C1 segment of cervical spinal cord (tissue), 14 donors: ENCODE measurements around the gene ZMIZ2.
"Not testable (repeated sequence)": the region's sequence is repeated elsewhere in the genome, so short reads cannot be mapped to it uniquely, and the experiment has no call there.

Source experiments
- DNase-seq, 14 donors: peaks; one replicate each; lab custom pipeline; 2025; lab: John Stamatoyannopoulos, UW

ZMIZ2 gene

GRCh38 chr7:44769776-44770294, 21.2 kb downstream of the ZMIZ2 start:
- DNase-seq = peak in 1 of 14 donors; percentile 15

- DNase-seq = no peak
Observed at GRCh38 chr7:44771358-44771757, 22.7 kb downstream of the ZMIZ2 start.

DNA sequence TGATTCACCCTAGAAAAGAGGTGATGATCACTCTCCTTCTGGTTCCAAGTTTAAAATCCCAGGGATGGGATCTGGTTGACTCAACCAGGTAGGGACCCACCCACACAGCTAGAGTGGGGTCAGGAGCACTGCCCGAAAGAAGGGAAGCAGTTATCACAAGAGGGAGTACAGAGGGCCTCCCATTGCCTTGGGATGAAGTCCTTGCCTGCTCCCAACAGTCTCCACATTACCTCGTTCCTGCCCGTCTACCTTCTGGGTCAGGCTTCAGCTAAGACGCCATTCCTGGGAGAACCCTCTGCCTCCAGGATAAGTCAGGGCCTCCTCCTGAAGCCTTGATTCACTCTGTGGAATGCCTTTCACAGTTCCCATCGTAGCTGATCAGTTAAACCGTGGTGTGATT, 23.8 kb downstream of the ZMIZ2 start:
- no peak for DNase-seq

DNA sequence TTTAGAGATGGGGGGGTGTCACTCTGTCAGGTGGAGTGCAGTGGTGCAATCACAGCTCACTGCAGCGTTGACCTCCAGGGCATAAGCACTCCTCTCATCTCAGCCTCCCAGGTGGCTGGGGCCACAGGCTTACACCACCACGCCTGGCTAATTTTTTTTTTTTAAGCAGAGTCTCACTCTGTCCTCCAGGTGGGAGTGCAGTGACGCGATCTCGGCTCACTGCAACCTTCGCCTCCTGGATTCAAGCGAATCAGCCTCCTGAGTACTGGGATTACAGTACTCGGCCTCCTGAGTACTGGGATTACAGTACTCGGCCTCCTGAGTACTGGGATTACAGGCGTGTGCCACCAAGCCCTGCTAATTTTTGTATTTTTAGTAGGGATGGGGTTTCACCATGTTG, 24.2 kb downstream of the ZMIZ2 start:
- DNase-seq = no peak

- DNase-seq = not testable (repeated sequence)
Observed at GRCh38 chr7:44774486-44774885, 25.8 kb downstream of the ZMIZ2 start.

GRCh38 chr7:44775383-44776107, 26.9 kb downstream of the ZMIZ2 start:
- DNase-seq = no peak

DNA sequence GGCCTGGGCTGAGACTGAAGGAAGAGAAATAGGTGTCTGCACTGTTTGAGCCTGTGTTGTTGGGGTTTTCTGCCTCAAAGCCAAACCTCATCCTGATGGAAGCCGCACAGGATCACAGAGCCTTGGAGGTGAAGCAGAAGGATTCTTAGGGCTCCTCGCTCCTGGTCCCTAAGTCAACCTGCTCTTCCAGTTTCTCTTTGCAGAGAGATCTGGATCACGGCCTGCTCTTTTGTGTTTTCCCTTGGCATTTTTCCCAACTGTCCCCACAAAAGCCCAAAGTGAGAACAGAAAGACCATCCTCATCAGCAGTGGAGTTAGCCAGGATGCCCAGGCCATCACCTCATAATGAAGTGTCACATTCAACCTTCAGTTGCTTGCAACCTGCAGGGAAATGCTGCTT, 27.6 kb downstream of the ZMIZ2 start:
- DNase-seq = no peak

- DNase-seq = no peak
Observed at GRCh38 chr7:44782460-44782859, 33.8 kb downstream of the ZMIZ2 start.

- no peak for DNase-seq
Observed at GRCh38 chr7:44783407-44783806, 34.8 kb downstream of the ZMIZ2 start.

DNA sequence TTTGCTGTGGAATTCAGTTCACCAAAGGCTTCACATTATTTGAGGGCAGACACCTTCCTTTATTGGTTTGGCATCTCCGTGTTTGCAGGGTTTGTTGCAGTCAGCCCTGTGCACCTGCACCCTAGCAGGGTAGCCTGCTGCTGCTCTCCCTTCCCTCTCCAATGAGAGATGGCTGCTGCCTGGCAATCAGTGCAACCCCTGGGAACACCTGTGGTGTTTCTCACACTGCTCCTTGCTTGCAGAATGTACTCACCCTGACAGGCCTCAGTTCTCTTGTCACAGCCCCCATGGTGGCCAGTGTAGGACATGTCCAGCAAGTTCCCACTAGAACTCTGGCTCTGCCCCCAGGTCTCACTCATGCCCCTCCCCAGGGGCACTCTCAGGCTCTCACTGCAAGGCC, 35.7 kb downstream of the ZMIZ2 start:
- no peak for DNase-seq

GRCh38 chr7:44785218-44785617, 36.6 kb downstream of the ZMIZ2 start:
- DNase-seq = not testable (repeated sequence)

DNA sequence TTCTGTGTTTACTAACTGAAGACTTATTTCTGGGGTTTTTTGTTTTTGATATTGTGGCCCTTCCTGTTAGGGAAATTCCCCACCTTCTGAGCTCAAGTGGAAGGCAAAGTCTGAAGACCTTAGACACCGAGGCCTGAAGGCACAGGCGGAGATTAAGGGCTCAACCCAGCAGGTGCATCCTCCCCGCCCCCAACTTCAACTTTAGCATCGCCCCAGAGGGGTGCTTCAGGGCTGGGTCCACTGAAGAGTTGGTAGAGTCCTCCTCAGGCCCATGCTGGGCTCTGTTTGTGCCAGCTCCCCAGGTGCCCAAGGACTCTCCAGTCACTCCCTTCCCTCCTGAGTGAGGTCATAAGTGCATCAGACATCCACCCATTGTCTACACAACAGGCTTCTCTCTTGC, 38.4 kb downstream of the ZMIZ2 start:
- DNase-seq = no peak

DNA sequence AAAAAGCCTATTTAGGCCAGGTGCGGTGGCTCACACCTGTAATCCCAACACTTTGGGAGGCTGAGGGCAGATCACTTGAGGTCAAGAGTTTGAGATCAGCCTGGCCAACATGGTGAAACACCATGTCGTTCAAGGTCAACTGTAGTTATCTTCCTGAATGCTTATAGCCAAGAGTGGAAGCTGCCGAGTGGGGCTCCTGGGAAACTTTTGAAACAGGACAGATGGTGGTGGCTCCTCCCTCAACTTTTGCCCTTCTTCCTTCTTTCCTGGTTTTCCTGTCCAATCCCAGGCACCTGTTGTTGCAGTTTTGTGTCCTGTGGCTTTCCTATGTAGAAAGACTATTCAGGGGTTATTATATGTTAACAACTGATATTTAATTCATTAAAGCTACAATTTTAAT, 39.1 kb downstream of the ZMIZ2 start:
- DNase-seq = no peak

DNA sequence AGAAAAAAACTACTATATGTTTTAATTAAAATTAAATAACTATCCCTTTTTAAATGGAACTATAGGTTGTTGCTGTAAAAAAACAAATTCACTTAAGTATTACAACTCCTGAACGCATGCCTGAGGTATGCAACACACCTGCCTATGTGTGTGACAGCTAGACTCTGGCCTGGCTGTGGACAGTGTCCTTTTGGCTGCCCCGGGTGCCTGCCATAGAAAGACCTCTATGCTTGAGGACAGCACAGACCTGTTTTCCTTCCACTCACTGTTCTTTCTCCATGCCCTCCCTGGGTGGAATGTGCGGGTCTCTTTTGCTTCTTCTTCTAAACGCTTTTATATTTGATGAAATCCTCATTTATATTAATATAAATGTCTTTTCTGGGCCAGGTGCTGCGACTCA, 41.3 kb downstream of the ZMIZ2 start:
- no peak for DNase-seq

DNA sequence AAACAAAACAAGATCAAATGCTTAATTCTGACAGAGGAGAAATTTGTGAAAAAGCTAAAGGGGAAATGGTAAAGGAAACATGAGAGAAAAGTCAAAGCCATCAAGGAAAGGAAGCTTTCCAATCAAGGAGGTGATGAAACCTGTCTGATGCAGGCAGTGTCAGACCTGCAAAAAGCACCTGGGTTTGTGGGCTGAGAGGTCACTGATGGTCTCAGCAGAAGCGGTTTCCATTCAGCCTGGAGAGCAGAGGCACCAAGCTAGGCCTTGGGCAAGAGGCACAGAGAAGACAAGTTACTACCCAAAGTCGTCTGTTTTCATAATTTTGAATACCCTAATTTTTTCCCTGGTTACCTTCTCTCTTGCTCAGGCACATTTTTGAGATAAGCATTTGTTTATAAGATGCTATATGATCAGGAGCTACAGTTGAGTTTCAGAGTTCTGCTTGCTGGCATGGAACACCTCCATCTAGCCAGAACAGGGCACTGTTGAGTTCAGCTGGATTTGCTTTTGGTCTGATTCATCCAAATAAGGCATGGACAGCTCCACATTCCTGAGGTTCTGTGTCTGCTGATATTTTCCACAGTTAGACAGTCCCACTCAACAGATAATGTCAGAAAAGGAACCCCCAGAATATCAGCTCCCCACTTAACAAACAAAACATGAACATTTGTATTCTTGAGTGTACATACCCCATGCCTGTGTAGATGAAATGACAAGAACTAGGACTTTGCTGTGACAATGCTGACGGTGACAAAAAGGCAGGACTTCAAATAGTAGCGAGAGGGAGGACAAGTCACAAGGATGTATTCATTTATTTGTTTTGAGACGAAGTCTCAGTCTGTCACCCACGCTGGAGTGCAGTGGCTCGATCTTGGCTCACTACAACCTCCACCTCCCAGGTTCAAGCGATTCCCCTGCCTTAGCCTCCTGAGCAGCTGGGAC, 42.9 kb downstream of the ZMIZ2 start:
- no peak for DNase-seq

DNA sequence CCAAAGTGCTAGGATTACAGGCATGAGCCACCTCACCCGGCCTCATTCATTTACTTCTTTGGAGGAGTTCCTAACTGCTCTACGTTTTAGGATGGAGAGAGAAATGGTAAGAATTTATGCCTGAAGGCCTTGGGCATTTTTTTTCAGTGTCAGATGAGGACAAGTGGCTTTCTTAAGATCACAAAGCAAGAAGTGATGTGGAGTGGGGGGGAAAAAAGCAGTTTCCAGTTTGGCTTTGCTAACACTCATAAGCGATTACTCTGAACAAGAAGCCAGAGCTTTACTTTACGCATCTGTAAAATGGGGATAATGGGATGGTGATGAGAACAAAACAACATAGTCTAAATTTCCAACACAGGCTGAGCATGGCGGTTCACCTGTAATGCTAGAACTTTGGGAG, 45.3 kb downstream of the ZMIZ2 start:
- no peak for DNase-seq

GRCh38 chr7:44794331-44794730, 45.7 kb downstream of the ZMIZ2 start:
- no peak for DNase-seq

- peak in 1 of 14 donors; percentile 48 for DNase-seq
Observed at GRCh38 chr7:44796034-44796503, 47.4 kb downstream of the ZMIZ2 start.

GRCh38 chr7:44796504-44797328, 48.1 kb downstream of the ZMIZ2 start, which contains the start of gene PPIA:
Gene PPIA (plus strand): TSS chr7:44796681. CDS start chr7:44796725, 44 bp downstream.
- peak; percentile 68 to 98 (median 95) for DNase-seq

GRCh38 chr7:44797329-44798258, 48.9 kb downstream of the ZMIZ2 start:
- peak; percentile 15 to 86 (median 78) for DNase-seq
